ENCODE measurements around the gene PI4KA. TPM values are rescaled to one million over a fixed set of nuclear protein-coding genes. Genes with fewer than 3 reads are reported as not detected.

PI4KA gene
- total and polyA plus RNA-seq, 4 donors: 35.4 to 107 (median 50.3) TPM

DNA sequence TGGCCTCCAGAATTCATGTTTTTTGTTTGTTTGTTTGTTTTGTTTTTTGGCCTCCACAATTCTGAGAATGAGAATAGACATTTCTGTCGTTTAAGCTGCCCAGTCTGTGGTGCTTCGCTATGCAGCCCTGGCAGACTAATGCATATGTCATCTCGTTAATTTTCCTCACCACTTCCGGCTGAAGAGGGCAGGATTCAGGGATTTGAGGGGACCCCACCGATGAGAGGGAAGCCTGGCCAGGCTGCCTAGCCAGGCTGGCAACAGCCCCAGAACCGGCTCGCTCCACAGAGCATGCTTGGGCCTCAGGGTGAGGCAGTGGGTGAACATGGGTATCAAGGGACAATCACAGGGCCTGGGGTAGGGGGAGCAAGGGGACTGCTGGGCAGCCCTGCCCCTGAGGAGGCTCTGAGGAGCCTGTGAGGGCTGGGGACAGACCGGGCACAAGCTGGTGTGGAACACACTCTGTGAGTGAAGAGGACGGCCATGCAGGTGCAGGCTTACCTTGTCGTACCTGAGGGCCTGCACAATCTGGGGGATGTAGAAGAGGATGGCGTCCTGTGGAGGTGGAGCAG lies 132.5 kb downstream of the PI4KA start:
- Histone ChIP-seq H3K9me3 (ENCODE audit: control insufficient read depth in 4 of 4, insufficient read depth in 3 of 4, low read length in 3 of 4) (no peaks in the 10 kb centered on the region), H3K4me3 (no peak overlapping the region), H3K9ac (ENCODE audit: insufficient read depth in 1 of 2, low read length in 2 of 2) (no peak overlapping the region), H3K4me1 (ENCODE audit: control insufficient read depth in 5 of 5, insufficient read depth in 5 of 5, low read length in 5 of 5) (no peaks in the 10 kb centered on the region), H3K27me3 (ENCODE audit: control insufficient read depth in 3 of 3, insufficient read depth in 3 of 3, low read length in 2 of 3) (no peaks in the 10 kb centered on the region), H3K36me3 (ENCODE audit: control insufficient read depth in 4 of 4, insufficient read depth in 4 of 4, low read length in 4 of 4) (peaks cover 0 to 45% (median 17%) of the 10 kb centered on the region in 4 donors), H3K27ac (ENCODE audit: low read depth in 1 of 2, low read length in 1 of 2) (no peak overlapping the region)
- ATAC-seq (ENCODE audit: insufficient read depth, low FRiP score) (no peak), DNase-seq (no peak)
- TF ChIP-seq, protein P1, sequence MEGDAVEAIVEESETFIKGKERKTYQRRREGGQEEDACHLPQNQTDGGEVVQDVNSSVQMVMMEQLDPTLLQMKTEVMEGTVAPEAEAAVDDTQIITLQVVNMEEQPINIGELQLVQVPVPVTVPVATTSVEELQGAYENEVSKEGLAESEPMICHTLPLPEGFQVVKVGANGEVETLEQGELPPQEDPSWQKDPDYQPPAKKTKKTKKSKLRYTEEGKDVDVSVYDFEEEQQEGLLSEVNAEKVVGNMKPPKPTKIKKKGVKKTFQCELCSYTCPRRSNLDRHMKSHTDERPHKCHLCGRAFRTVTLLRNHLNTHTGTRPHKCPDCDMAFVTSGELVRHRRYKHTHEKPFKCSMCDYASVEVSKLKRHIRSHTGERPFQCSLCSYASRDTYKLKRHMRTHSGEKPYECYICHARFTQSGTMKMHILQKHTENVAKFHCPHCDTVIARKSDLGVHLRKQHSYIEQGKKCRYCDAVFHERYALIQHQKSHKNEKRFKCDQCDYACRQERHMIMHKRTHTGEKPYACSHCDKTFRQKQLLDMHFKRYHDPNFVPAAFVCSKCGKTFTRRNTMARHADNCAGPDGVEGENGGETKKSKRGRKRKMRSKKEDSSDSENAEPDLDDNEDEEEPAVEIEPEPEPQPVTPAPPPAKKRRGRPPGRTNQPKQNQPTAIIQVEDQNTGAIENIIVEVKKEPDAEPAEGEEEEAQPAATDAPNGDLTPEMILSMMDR (IDR thresholded peaks at IDR 0.05; ENCODE audit: control extremely low read depth, extremely low read depth): no peak
- WGBS, 2 donors: 90% methylated on average over 11 of the region's 11 CpGs

DNA sequence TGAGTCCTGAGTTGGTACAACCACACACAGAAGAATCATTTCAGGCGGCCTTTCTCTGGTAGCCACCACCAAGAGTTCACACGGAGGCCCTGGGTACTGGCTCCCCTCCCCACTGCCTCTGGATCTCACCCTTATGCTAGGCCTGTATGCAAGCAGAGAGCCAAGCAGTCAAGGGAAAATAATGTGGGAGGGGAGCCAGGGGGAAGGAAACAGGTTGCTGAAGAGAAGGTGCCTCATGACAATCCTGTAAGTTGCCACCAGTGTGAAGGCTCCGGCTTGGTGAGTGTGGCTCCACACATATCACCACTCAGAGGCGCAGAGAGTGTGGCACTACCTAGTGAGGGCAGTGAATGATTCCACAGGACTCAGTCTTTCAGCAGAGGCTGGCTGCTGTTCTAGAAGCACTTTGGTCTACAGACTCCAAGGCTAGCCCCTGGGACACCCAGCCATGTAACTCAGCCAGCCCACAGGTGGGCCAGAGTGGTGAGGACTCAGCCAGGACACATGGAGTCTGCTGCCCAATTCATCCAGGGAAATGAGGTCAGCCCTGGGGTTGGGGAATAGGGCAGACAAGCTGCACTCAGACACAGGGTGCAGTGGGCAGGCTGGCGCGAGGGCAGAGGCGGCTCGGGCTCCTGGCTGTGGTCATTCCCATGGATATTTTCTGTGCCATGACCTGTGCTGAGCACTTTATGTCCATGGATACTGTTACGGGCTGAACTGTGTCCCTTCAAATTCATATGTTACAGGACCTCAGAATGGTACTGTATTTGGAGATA lies 133.7 kb downstream of the PI4KA start:
- 92 to 94% methylated on average over 9 of the region's 9 CpGs for WGBS, 2 donors
- ATAC-seq (ENCODE audit: insufficient read depth, low FRiP score) (no peak), DNase-seq (no peak)
- Histone ChIP-seq H3K9ac (ENCODE audit: insufficient read depth in 1 of 2, low read length in 2 of 2) (no peak overlapping the region), H3K4me1 (ENCODE audit: control insufficient read depth in 5 of 5, insufficient read depth in 5 of 5, low read length in 5 of 5) (no peaks in the 10 kb centered on the region), H3K36me3 (ENCODE audit: control insufficient read depth in 4 of 4, insufficient read depth in 4 of 4, low read length in 4 of 4) (peaks cover 0 to 52% (median 16%) of the 10 kb centered on the region in 4 donors), H3K4me3 (no peak overlapping the region), H3K27me3 (ENCODE audit: control insufficient read depth in 3 of 3, insufficient read depth in 3 of 3, low read length in 2 of 3) (no peaks in the 10 kb centered on the region), H3K27ac (ENCODE audit: low read depth in 1 of 2, low read length in 1 of 2) (no peak overlapping the region), H3K9me3 (ENCODE audit: control insufficient read depth in 4 of 4, insufficient read depth in 3 of 4, low read length in 3 of 4) (no peaks in the 10 kb centered on the region)
- TF ChIP-seq, protein P1 (IDR thresholded peaks at IDR 0.05; ENCODE audit: control extremely low read depth, extremely low read depth): no peak

DNA sequence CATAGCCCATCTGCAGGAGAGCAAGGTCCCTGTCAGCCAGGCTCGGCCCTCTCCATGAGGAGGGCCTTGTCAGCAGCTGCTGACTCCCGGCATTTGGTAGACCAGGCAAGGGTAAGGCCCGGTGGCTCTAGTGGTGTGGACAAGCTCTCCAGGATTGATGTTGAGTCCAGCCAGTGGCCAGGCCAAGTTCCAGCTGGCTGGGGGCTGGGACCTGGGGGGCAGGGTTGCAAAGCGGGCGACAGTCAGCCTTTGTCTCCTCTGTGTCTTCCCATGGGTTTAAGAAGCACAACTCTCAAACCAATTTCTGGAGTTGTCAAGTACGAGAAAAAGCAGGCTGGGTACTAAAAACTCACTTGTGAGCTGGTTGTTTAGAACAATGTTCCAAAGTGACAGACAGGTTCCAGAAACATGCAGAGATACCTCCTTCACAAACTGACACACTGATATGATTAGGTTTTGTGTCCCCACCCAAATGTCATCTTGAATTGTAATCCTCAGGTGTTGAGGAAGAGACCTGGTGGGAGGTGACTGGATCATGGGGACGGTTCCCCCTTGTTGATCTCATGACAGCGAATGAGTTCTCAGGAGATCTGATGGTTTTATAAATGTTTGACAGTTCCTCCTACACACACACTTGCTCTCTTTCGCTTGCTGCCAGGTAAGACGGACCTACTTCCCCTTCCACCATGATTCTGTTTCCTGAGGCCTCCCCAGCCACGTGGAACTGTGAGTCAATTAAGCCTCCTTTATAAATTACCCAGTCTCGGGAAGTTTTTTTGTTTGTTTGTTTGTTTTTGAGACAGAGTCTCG lies 137.0 kb downstream of the PI4KA start:
- Histone ChIP-seq H3K27ac (ENCODE audit: low read depth in 1 of 2, low read length in 1 of 2) (no peak overlapping the region), H3K4me3 (no peak overlapping the region), H3K27me3 (ENCODE audit: control insufficient read depth in 3 of 3, insufficient read depth in 3 of 3, low read length in 2 of 3) (no peaks in the 10 kb centered on the region), H3K9ac (ENCODE audit: insufficient read depth in 1 of 2, low read length in 2 of 2) (no peak overlapping the region), H3K4me1 (ENCODE audit: control insufficient read depth in 5 of 5, insufficient read depth in 5 of 5, low read length in 5 of 5) (no peaks in the 10 kb centered on the region), H3K9me3 (ENCODE audit: control insufficient read depth in 4 of 4, insufficient read depth in 3 of 4, low read length in 3 of 4) (no peaks in the 10 kb centered on the region), H3K36me3 (ENCODE audit: control insufficient read depth in 4 of 4, insufficient read depth in 4 of 4, low read length in 4 of 4) (peaks cover 0 to 31% (median 5%) of the 10 kb centered on the region in 4 donors)
- 78 to 86% methylated on average over 13 of the region's 13 CpGs for WGBS, 2 donors
- no peak for DNase-seq
- TF ChIP-seq, protein P1 (IDR thresholded peaks at IDR 0.05; ENCODE audit: control extremely low read depth, extremely low read depth): no peak
- ATAC-seq (ENCODE audit: insufficient read depth, low FRiP score): no peak

Data from lung (tissue), 12 donors.